ENCODE results near the gene HOXA2. TPM values are rescaled to one million over a fixed set of nuclear protein-coding genes. Genes with fewer than 3 reads are reported as not detected.

The HOXA2 gene
- total and polyA plus RNA-seq, 4 donors: 0.44 to 3.4 (median 1.5) TPM

DNA sequence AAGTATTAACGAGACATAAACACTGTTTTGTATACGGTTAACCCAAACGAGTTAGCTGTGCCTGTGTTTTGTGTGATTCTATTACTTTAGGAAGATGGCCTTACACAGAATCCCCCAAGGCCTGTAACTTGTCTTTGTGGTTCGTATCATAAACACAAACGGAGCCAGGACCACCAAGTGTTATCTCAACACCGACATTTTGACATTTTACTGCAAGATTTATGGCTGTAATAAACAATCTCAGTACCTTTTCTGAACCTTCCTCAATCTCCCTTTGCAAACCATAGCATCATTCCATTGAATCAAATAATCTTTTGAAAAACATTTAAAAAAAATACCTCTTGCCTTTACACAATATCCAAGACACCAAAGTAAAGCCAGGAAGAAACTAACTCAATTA is 30.5 kb upstream of the HOXA2 start:
- TF ChIP-seq CTCF (IDR thresholded peaks at IDR 0.05; ENCODE audit: control extremely low read depth, extremely low read depth): no peak
- 42 to 55% methylated on average over 6 of the region's 6 CpGs for WGBS, 2 donors
- Histone ChIP-seq H3K9ac (ENCODE audit: insufficient read depth in 1 of 2, low read length in 2 of 2) (peak overlapping the region in 1 of 2 donors; percentile 98), H3K27ac (ENCODE audit: low read depth in 1 of 2, low read length in 1 of 2) (no peak overlapping the region), H3K4me1 (ENCODE audit: control insufficient read depth in 5 of 5, insufficient read depth in 5 of 5, low read length in 5 of 5) (peaks cover 4 to 86% (median 7%) of the 10 kb centered on the region in 5 donors), H3K4me3 (no peak overlapping the region), H3K27me3 (ENCODE audit: control insufficient read depth in 3 of 3, insufficient read depth in 3 of 3, low read length in 2 of 3) (peaks cover 0 to 66% (median 15%) of the 10 kb centered on the region in 3 donors), H3K36me3 (ENCODE audit: control insufficient read depth in 4 of 4, insufficient read depth in 4 of 4, low read length in 4 of 4) (peaks cover 0 to 29% (median 5%) of the 10 kb centered on the region in 4 donors), H3K9me3 (ENCODE audit: control insufficient read depth in 4 of 4, insufficient read depth in 3 of 4, low read length in 3 of 4) (no peaks in the 10 kb centered on the region)
- ATAC-seq (ENCODE audit: insufficient read depth, low FRiP score): no peak
- no peak for DNase-seq

DNA sequence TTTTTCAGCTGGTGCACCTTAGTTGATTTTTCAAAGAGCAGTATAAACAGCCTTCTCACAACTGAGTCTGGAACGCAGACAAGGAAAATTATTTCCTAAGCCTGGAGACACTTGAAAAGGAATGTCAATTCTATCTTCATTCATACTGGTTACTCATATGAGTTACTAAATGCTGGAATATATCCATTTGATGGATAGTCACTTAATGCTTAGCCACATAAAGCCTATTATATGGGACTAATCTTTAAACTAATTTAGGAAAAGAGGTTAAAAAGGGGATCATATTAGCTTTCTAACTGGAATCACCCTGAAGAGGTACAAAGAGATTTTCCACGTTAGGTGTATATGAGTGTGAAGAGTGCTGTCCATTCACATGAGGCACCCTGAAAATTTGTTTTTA is 29.7 kb upstream of the HOXA2 start:
- WGBS, 2 donors: 63 to 81% methylated on average over 2 of the region's 2 CpGs
- no peak for DNase-seq
- TF ChIP-seq CTCF (IDR thresholded peaks at IDR 0.05; ENCODE audit: control extremely low read depth, extremely low read depth): no peak
- peak overlapping the region in 1 of 2 donors; percentile 70 for H3K9ac ChIP-seq (ENCODE audit: insufficient read depth in 1 of 2, low read length in 2 of 2)
- peaks cover 0 to 74% (median 14%) of the 10 kb centered on the region in 3 donors for H3K27me3 ChIP-seq (ENCODE audit: control insufficient read depth in 3 of 3, insufficient read depth in 3 of 3, low read length in 2 of 3)
- H3K27ac ChIP-seq (ENCODE audit: low read depth in 1 of 2, low read length in 1 of 2): no peak overlapping the region
- ATAC-seq (ENCODE audit: insufficient read depth, low FRiP score): no peak
- H3K36me3 ChIP-seq (ENCODE audit: control insufficient read depth in 4 of 4, insufficient read depth in 4 of 4, low read length in 4 of 4): peaks cover 0 to 29% (median 5%) of the 10 kb centered on the region in 4 donors
- H3K4me1 ChIP-seq (ENCODE audit: control insufficient read depth in 5 of 5, insufficient read depth in 5 of 5, low read length in 5 of 5): peaks cover 4 to 85% (median 11%) of the 10 kb centered on the region in 5 donors
- no peak overlapping the region for H3K4me3 ChIP-seq
- H3K9me3 ChIP-seq (ENCODE audit: control insufficient read depth in 4 of 4, insufficient read depth in 3 of 4, low read length in 3 of 4): no peaks in the 10 kb centered on the region

DNA sequence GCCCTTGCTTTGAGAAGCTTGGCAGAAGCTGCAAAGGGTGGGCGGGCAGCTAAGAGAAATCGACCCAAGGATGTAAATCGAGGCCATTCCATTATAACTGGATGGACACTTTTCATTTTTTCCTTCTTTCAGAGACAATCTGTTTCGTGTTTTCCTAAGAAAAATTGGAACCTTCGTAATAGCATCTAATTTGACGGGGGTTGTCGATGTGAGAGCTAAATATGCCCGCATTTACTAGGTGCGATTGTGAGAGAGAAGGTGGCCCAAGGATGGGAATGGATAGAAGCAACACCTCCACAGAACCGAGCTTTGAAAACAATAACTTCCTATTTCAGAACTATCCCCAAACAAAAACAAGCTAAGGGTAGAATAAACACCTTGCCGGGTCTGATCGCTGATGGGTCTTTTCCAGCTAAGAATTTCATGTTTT is 28.9 kb upstream of the HOXA2 start:
- Histone ChIP-seq H3K9ac (ENCODE audit: insufficient read depth in 1 of 2, low read length in 2 of 2) (peak overlapping the region in 1 of 2 donors; percentile 70), H3K9me3 (ENCODE audit: control insufficient read depth in 4 of 4, insufficient read depth in 3 of 4, low read length in 3 of 4) (no peaks in the 10 kb centered on the region), H3K4me1 (ENCODE audit: control insufficient read depth in 5 of 5, insufficient read depth in 5 of 5, low read length in 5 of 5) (peaks cover 4 to 85% (median 11%) of the 10 kb centered on the region in 5 donors), H3K27ac (ENCODE audit: low read depth in 1 of 2, low read length in 1 of 2) (peak overlapping the region in 1 of 2 donors; percentile 94), H3K36me3 (ENCODE audit: control insufficient read depth in 4 of 4, insufficient read depth in 4 of 4, low read length in 4 of 4) (peaks cover 0 to 29% (median 5%) of the 10 kb centered on the region in 4 donors), H3K27me3 (ENCODE audit: control insufficient read depth in 3 of 3, insufficient read depth in 3 of 3, low read length in 2 of 3) (peaks cover 0 to 75% (median 14%) of the 10 kb centered on the region in 3 donors), H3K4me3 (no peak overlapping the region)
- DNase-seq (no peak), ATAC-seq (ENCODE audit: insufficient read depth, low FRiP score) (no peak)
- no peak for TF ChIP-seq CTCF (IDR thresholded peaks at IDR 0.05; ENCODE audit: control extremely low read depth, extremely low read depth)
- WGBS, 2 donors: 39 to 56% methylated on average over 12 of the region's 12 CpGs

All from lung (tissue), 12 donors.